ENCODE data around the gene TIGD6.
A peak's percentile ranks its signal among the peaks of the same experiment; 100 is the strongest.
"Not testable (repeated sequence)": the region's sequence is repeated elsewhere in the genome, so short reads cannot be mapped to it uniquely, and the experiment has no call there.

Gene TIGD6

DNA sequence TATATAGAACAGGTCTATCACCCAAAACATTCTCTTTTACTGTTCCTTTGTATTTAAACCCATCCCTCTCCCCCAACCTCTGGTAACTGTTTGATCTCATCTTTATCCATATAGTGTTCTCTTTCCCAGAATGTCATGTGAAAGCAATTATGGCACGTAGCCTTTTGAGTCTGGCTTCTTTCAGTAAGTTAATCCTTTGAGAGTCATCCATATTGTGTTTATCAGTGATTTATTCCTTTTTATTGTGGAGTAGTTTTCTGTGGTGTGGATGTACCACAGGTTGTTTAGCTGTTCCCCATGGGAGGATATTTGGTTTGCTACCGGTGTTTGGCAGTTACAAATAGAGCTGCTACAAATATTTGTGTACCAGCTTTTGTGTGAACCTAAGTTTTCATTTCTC, 38.1 kb upstream of the TIGD6 start:
- H3K27ac ChIP-seq, result peak overlapping the region; percentile 55
- TF ChIP-seq CTCF (IDR thresholded peaks at IDR 0.05) (no peak), ZFX (IDR thresholded peaks at IDR 0.05; ENCODE audit: borderline replicate concordance) (no peak)

- no peak for TF ChIP-seq CTCF (IDR thresholded peaks at IDR 0.05)
- TF ChIP-seq ZFX (IDR thresholded peaks at IDR 0.05; ENCODE audit: borderline replicate concordance), result no peak
- no peak overlapping the region for H3K27ac ChIP-seq
Observed at GRCh38 chr5:150036513-150036912, 36.1 kb upstream of the TIGD6 start.

DNA sequence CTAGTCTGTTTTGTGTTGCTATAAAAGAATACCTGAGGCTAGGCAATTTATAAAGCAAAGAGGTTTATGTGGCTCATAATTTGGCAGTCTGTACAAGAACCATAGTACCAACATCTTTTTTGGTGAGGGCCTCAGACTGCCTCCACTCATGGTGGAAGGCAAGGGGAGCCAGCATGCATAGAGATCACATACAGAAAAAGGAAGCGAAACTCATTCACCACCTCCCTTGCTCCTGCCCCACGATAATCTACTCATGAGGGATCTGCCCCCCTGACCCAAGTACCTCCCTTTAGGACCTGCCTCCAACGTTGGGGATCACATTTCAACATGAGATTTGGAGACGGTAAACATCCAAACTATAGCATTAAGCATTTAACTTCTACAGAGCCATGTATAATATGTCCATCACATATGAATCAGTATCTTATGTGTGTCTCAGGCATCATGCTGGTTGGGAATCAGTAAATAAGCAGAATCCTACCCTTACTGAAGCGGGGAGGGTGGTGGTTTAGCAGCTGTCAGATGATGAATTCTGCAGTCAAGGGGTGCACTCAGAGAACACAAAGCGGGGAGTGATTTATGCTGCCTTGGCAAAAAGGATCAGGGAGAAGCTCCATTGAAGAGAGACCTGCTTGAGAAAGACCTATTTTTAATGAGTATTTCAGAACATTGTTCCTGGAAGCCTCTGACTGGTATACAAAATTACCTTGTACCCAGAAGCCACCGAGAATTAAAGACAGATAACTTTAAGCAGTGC, 34.9 kb upstream of the TIGD6 start:
- H3K27ac ChIP-seq, result no peak overlapping the region
- TF ChIP-seq CTCF (IDR thresholded peaks at IDR 0.05) (no peak), ZFX (IDR thresholded peaks at IDR 0.05; ENCODE audit: borderline replicate concordance) (no peak)

- no peak overlapping the region for H3K27ac ChIP-seq
- TF ChIP-seq ZFX (IDR thresholded peaks at IDR 0.05; ENCODE audit: borderline replicate concordance), result no peak
- TF ChIP-seq CTCF (IDR thresholded peaks at IDR 0.05), result no peak
Observed at GRCh38 chr5:150034662-150035061, 34.2 kb upstream of the TIGD6 start.

DNA sequence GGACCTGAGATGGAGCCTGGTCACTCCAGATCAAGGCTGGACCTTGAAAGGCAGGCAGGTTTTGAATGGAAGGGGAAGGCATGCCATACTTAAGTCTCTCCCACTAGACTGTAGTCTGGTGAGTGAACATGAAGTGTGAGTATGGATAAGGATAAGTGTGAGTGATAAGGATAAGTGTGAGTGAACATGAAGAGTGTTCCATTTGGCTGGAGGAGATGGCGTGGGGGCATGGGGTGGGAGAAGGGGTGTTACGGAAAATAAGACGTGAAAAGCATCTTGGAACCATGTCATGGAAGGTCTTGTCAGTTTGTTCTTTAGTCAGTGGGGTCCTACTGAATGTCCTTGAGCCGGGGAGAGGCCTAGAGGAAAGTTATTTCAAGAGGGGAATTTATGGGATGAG, 32.9 kb upstream of the TIGD6 start:
- TF ChIP-seq ZFX (IDR thresholded peaks at IDR 0.05; ENCODE audit: borderline replicate concordance), result no peak
- no peak overlapping the region for H3K27ac ChIP-seq

- not testable (repeated sequence) for H3K27ac ChIP-seq
Observed at GRCh38 chr5:150028047-150028446, 27.6 kb upstream of the TIGD6 start.

DNA sequence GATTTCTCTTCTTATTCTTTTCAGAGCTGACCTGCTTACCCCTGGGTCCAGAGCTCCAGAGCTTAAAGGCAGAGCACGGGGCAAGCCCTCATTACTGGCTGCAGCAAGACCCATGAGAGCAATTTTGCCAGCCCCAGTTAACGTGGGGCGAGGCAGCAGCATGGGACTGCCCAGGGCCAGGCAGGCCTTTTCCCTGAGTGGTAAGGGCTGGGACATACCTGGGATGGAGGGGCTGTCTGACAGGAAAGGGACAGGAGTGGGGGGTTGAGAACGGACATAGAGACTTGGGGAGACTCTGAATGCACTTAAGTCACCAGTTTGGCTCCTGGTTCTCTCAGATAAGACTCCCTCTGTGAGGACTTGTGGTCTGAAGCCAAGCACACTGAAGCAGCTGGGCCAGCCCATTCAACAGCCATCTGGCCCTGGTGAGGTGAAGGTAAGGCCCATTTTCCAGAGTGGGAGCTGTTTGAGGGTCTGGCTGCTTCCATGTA, 26.3 kb upstream of the TIGD6 start:
- no peak overlapping the region for H3K27ac ChIP-seq
- TF ChIP-seq ZFX (IDR thresholded peaks at IDR 0.05; ENCODE audit: borderline replicate concordance), result no peak

DNA sequence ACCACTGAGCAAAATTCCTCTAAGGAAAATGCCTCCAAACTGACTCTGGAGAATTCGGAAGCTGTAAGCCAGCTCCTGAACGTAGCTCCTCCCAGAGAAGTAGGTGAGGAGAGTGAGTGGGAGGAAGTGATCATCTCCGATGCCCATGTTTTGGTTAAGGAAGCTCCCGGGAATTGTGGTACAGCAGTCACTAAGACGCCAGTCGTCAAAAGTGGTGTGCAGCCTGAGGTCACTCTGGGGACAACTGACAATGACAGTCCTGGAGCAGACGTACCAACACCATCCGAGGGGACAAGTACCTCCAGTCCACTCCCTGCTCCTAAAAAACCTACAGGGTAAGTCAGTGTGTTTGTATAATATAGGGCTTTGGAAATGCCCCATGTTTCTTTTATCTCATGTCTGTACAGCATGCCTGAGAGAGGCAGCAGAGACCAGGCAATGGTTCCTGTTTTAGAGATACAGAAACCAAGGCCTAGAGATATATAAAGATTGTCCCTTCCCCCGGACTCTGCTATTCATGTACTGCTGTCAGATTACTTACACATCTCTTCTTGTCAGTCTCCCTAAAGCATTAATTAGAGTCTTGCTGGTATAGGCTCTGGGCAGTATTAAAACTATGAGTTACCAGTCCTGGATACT, 24.0 kb upstream of the TIGD6 start:
- TF ChIP-seq CTCF (IDR thresholded peaks at IDR 0.05) (no peak), ZFX (IDR thresholded peaks at IDR 0.05; ENCODE audit: borderline replicate concordance) (no peak)
- H3K27ac ChIP-seq, result no peak overlapping the region

- no peak for TF ChIP-seq ZFX (IDR thresholded peaks at IDR 0.05; ENCODE audit: borderline replicate concordance)
- TF ChIP-seq CTCF (IDR thresholded peaks at IDR 0.05), result no peak
- no peak overlapping the region for H3K27ac ChIP-seq
Observed at GRCh38 chr5:150023136-150023535, 22.7 kb upstream of the TIGD6 start.
